Measurements from ENCODE around the gene CACHD1. TPM values are rescaled to one million over a fixed set of nuclear protein-coding genes. Genes with fewer than 3 reads are reported as not detected.

The CACHD1 gene
- total and polyA plus RNA-seq, 2 donors (not counting 1 experiment from before 2014, with no cell fraction given): 2.9 to 5.4 TPM

DNA sequence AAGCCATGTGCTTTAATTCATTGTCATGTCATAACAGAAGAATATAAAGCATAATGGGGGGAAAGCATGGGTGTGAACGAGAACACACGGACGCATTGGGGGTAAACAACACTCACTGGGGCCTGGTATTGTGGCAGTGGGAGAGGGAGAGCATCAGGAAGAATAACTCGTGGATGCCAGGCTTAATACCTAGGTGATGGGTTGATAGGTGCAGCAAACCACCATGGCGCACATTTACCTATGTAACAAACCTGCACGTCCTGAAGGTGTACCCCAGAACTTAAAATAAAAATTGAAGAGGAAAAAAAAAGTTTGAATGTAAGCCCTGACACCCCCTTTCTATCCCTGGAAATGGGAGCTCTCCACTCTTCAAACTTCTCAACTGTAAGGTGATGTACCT, 34.9 kb upstream of the CACHD1 start:
- DNase-seq (ENCODE audit: low read depth in 2 of 2): no peak
- TF ChIP-seq EZH2 (IDR thresholded peaks at IDR 0.05; ENCODE audit: low read length, missing control alignments) (no peak), CTCF (conservative IDR thresholded peaks at IDR 0.05 in 1 of 2, IDR thresholded peaks at IDR 0.05 in 1 of 2; ENCODE audit: low read depth in 1 of 2, low read length in 2 of 2) (no peak)
- Histone ChIP-seq H4K20me1 (ENCODE audit: control insufficient read depth, extremely low read depth, insufficient read depth, low read length) (no peaks in the 10 kb centered on the region), H3K27ac (ENCODE audit: insufficient read depth, low read length) (no peak overlapping the region), H3K36me3 (ENCODE audit: control insufficient read depth, insufficient read depth, low read length) (no peaks in the 10 kb centered on the region), H3K4me1 (ENCODE audit: control insufficient read depth, extremely low read depth, insufficient read depth, low read length) (no peaks in the 10 kb centered on the region), H3K79me2 (ENCODE audit: control insufficient read depth, insufficient read depth, low read length) (no peaks in the 10 kb centered on the region), H3K4me2 (ENCODE audit: extremely low read depth, insufficient read depth, low read length) (no peak overlapping the region), H3K4me3 (replicated peaks in 1 of 4; ENCODE audit: control extremely low read depth in 1 of 4, insufficient read depth in 1 of 4, low read depth in 3 of 4, low read length in 4 of 4) (no peak overlapping the region), H2AFZ (ENCODE audit: low read length) (no peak overlapping the region), H3K9me3 (ENCODE audit: control insufficient read depth, insufficient read depth, low read depth, low read length) (no peaks in the 10 kb centered on the region), H3K27me3 (ENCODE audit: control insufficient read depth, insufficient read depth, low read length) (no peaks in the 10 kb centered on the region), H3K9ac (ENCODE audit: insufficient read depth, low read length) (no peak overlapping the region)

DNA sequence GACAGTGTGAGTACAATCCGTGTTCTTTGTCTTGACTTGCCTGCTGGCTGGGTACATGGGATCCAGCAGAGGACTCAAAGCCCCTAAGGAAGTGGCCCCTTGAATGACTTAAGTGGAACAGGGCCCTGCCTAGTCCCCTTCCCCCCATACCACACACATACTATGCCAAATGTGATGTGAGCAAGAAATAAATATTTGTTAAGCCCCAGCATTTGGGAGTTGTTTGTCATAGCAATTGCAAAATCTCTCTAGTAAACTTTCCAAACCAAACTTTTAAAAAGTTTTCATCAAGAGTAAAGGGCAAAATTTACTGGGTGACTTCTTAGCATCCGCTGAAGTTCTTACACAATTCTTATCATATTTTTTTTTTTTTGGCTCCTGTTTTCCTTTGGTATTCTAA, 32.5 kb upstream of the CACHD1 start:
- no peaks in the 10 kb centered on the region for H3K27me3 ChIP-seq (ENCODE audit: control insufficient read depth, insufficient read depth, low read length)
- no peaks in the 10 kb centered on the region for H4K20me1 ChIP-seq (ENCODE audit: control insufficient read depth, extremely low read depth, insufficient read depth, low read length)
- TF ChIP-seq EZH2 (IDR thresholded peaks at IDR 0.05; ENCODE audit: low read length, missing control alignments) (no peak), CTCF (conservative IDR thresholded peaks at IDR 0.05 in 1 of 2, IDR thresholded peaks at IDR 0.05 in 1 of 2; ENCODE audit: low read depth in 1 of 2, low read length in 2 of 2) (no peak)
- H3K4me3 ChIP-seq (replicated peaks in 1 of 4; ENCODE audit: control extremely low read depth in 1 of 4, insufficient read depth in 1 of 4, low read depth in 3 of 4, low read length in 4 of 4): no peak overlapping the region
- H3K36me3 ChIP-seq (ENCODE audit: control insufficient read depth, insufficient read depth, low read length): no peaks in the 10 kb centered on the region
- no peak overlapping the region for H3K27ac ChIP-seq (ENCODE audit: insufficient read depth, low read length)
- no peak overlapping the region for H3K4me2 ChIP-seq (ENCODE audit: extremely low read depth, insufficient read depth, low read length)
- DNase-seq (ENCODE audit: low read depth in 2 of 2): peak in 1 of 2 donors; percentile 7
- H3K9me3 ChIP-seq (ENCODE audit: control insufficient read depth, insufficient read depth, low read depth, low read length): no peaks in the 10 kb centered on the region
- no peaks in the 10 kb centered on the region for H3K79me2 ChIP-seq (ENCODE audit: control insufficient read depth, insufficient read depth, low read length)
- no peak overlapping the region for H3K9ac ChIP-seq (ENCODE audit: insufficient read depth, low read length)
- no peak overlapping the region for H2AFZ ChIP-seq (ENCODE audit: low read length)
- H3K4me1 ChIP-seq (ENCODE audit: control insufficient read depth, extremely low read depth, insufficient read depth, low read length): no peaks in the 10 kb centered on the region

DNA sequence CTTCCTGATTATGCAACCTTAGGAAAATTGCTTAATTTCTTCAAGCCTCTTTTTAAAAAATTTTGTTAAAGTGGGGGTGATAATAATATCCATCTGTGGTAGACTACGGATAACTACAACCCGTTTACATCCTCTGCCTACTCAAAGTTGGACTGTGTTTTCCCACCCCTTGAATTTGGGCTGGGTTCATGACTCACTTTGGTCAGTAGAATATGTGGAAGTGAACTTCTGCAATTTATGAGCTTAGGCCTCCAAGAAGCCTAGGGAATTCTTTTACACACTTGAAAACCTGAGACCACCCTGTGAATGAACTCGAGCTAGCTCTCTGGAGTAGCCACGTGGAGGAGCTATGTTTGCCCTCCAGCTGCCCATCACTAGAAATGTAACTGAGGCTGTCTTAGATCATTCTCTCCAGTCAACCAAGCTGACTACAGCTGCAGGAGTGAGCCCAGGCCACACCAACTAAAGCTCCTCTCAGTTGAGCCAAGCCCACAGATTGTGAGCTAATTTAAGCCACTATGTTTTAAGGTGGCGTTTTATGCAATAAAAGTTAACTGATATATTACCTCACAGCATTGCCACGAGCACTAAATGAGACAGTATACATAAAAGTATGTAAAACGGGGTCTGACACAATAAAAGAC, 29.6 kb upstream of the CACHD1 start:
- H3K9me3 ChIP-seq (ENCODE audit: control insufficient read depth, insufficient read depth, low read depth, low read length): no peaks in the 10 kb centered on the region
- H3K4me2 ChIP-seq (ENCODE audit: extremely low read depth, insufficient read depth, low read length): no peak overlapping the region
- H3K27ac ChIP-seq (ENCODE audit: insufficient read depth, low read length): no peak overlapping the region
- TF ChIP-seq EZH2 (IDR thresholded peaks at IDR 0.05; ENCODE audit: low read length, missing control alignments): no peak
- TF ChIP-seq CTCF (conservative IDR thresholded peaks at IDR 0.05 in 1 of 2, IDR thresholded peaks at IDR 0.05 in 1 of 2; ENCODE audit: low read depth in 1 of 2, low read length in 2 of 2): no peak
- no peaks in the 10 kb centered on the region for H3K4me1 ChIP-seq (ENCODE audit: control insufficient read depth, extremely low read depth, insufficient read depth, low read length)
- no peaks in the 10 kb centered on the region for H3K36me3 ChIP-seq (ENCODE audit: control insufficient read depth, insufficient read depth, low read length)
- no peak overlapping the region for H3K4me3 ChIP-seq (replicated peaks in 1 of 4; ENCODE audit: control extremely low read depth in 1 of 4, insufficient read depth in 1 of 4, low read depth in 3 of 4, low read length in 4 of 4)
- no peak overlapping the region for H2AFZ ChIP-seq (ENCODE audit: low read length)
- no peaks in the 10 kb centered on the region for H3K27me3 ChIP-seq (ENCODE audit: control insufficient read depth, insufficient read depth, low read length)
- H4K20me1 ChIP-seq (ENCODE audit: control insufficient read depth, extremely low read depth, insufficient read depth, low read length): no peaks in the 10 kb centered on the region
- DNase-seq (ENCODE audit: low read depth in 2 of 2): no peak
- no peaks in the 10 kb centered on the region for H3K79me2 ChIP-seq (ENCODE audit: control insufficient read depth, insufficient read depth, low read length)
- no peak overlapping the region for H3K9ac ChIP-seq (ENCODE audit: insufficient read depth, low read length)
